Natural killer cell (primary cell): ENCODE data around the gene FLVCR2. TPM values are rescaled to one million over a fixed set of nuclear protein-coding genes. Genes with fewer than 3 reads are reported as not detected.
A peak's percentile ranks its signal among the peaks of the same experiment; 100 is the strongest.

ENCODE experiments used
- ATAC-seq, 3 donors: fragments of 150-1000 bp in 2 of 3; fragments of 200-7000 bp in 1 of 3; cut with Tn5 transposase; 1 replicate in 1 of 3; 2 replicates in 2 of 3; pipeline ENCODE4 v1.10.0; 2021; ENCODE audit warnings: mild to moderate bottlenecking in 2 of 3, moderate library complexity in 2 of 3
- DNase-seq, 2 donors: peaks; one replicate each; pipeline versions ENCODE4 v3.0.0 to v3.0.0-alpha.2; 2013 to 2021; ENCODE audit warnings: mixed read lengths in 1 of 2
- H3K27ac ChIP-seq: one replicate; pipeline ENCODE4 v1.5.1; 2013; ENCODE audit warnings: mild to moderate bottlenecking, low read length
- H3K27me3 ChIP-seq: one replicate; pipeline ENCODE4 v1.6.1; 2013; ENCODE audit warnings: low read length; ENCODE audit not compliant: control insufficient read depth, insufficient read depth
- H3K36me3 ChIP-seq: one replicate; pipeline ENCODE4 v1.6.1; 2013; ENCODE audit warnings: low read length; ENCODE audit not compliant: control insufficient read depth, insufficient read depth
- H3K4me1 ChIP-seq: one replicate; pipeline ENCODE4 v1.6.1; 2013; ENCODE audit warnings: low read length; ENCODE audit not compliant: control insufficient read depth, insufficient read depth
- H3K4me3 ChIP-seq: one replicate; pipeline ENCODE4 v1.5.1; 2013; ENCODE audit warnings: low read length
- H3K9me3 ChIP-seq: one replicate; pipeline ENCODE4 v1.6.1; 2013; ENCODE audit warnings: low read length; ENCODE audit not compliant: control insufficient read depth, insufficient read depth
- H3K27ac Mint-ChIP-seq, 2 donors: one replicate each; pipeline ENCODE4 v1.8.0; 2022; ENCODE audit warnings: mild to moderate bottlenecking in 2 of 2, mixed read lengths in 2 of 2, moderate library complexity in 1 of 2
- H3K27me3 Mint-ChIP-seq, 2 donors: one replicate each; pipeline ENCODE4 v1.8.0; 2022; ENCODE audit warnings: low read depth in 2 of 2, mixed read lengths in 2 of 2
- H3K36me3 Mint-ChIP-seq: one replicate; pipeline ENCODE4 v1.8.0; 2022; ENCODE audit warnings: mixed read lengths
- H3K4me1 Mint-ChIP-seq, 2 donors: one replicate each; pipeline ENCODE4 v1.8.0; 2022; ENCODE audit warnings: mixed read lengths in 2 of 2
- H3K4me3 Mint-ChIP-seq: one replicate; pipeline ENCODE4 v1.8.0; 2022; ENCODE audit warnings: mild to moderate bottlenecking, moderate library complexity, mixed read lengths
- H3K9me3 Mint-ChIP-seq, 2 donors: one replicate each; pipeline ENCODE4 v1.8.0; 2022; ENCODE audit warnings: mixed read lengths in 2 of 2
- CTCF ChIP-seq: fragments of 200-600 bp; IDR thresholded peaks from one replicate; pipeline ENCODE4 v1.8.0; 2022; ENCODE audit warnings: antibody characterized with exemption
- WGBS: methylation state at CpG from one replicate; pipeline ENCODE4 v1.1.7; 2013; ENCODE audit warnings: missing lambda C conversion rate; ENCODE audit not compliant: insufficient coverage; 5-methylcytosine and 5-hydroxymethylcytosine counted together
- intact Hi-C: fragments of 100-400 bp; cut with micrococcal nuclease; formaldehyde crosslinking; loops from one replicate; pipeline ENCODE4 v1.14.2; 2022
- total RNA-seq, 4 donors: library from RNA; stranded (reverse); fragments of 120-200 nt in 1 of 4; gene quantifications; one replicate each; pipeline versions ENCODE4 v1.2.3 to v1.2.4, GENCODE V29; 2013 to 2022

Gene FLVCR2
- total RNA-seq, 3 donors from 2014 or later (not counting 1 experiment from before 2014, with no cell fraction given): 1.4 to 4.8 (median 2.1) TPM

- Histone ChIP-seq H3K27ac (peak overlapping the region; percentile 90), H3K27me3 (no peaks in the 10 kb centered on the region), H3K4me1 (peaks cover 10% of the 10 kb centered on the region), H3K9me3 (no peaks in the 10 kb centered on the region), H3K4me3 (peak overlapping the region; percentile 91), H3K36me3 (peaks cover 3% of the 10 kb centered on the region)
- Mint-ChIP-seq H3K9me3 (no peaks in the 10 kb centered on the region), H3K4me3 (peak overlapping the region; percentile 91), H3K27me3 (no peaks in the 10 kb centered on the region), H3K4me1 (peaks cover 20 to 24% of the 10 kb centered on the region in 2 donors), H3K36me3 (no peaks in the 10 kb centered on the region), H3K27ac (peak overlapping the region; percentile 91 to 95)
- 1% methylated on average over 18 of the region's 18 CpGs for WGBS
- intact Hi-C loops: loop anchor here (2.0 to 5.0 kb wide), 2 partner anchors 323 to 949 kb away; partner anchors contain the start of genes AREL1, FCF1 and IFT43
- TF ChIP-seq CTCF: no peak
- DNase-seq (no peak), ATAC-seq (no peak)
Measured at GRCh38 chr14:75661499-75661814, 83.0 kb downstream of the FLVCR2 start.

GRCh38 chr14:75662966-75663365, 84.5 kb downstream of the FLVCR2 start:
- H3K9me3 ChIP-seq: no peaks in the 10 kb centered on the region
- Mint-ChIP-seq H3K4me1 (peaks cover 20 to 24% of the 10 kb centered on the region in 2 donors), H3K27ac (no peak overlapping the region), H3K9me3 (no peaks in the 10 kb centered on the region), H3K27me3 (no peaks in the 10 kb centered on the region), H3K4me3 (peak overlapping the region; percentile 55), H3K36me3 (no peaks in the 10 kb centered on the region)
- intact Hi-C loops: loop anchor here (5.0 kb wide), 1 partner anchor 951 kb away; the partner anchor contains the start of genes AREL1 and FCF1
- H3K27me3 ChIP-seq: no peaks in the 10 kb centered on the region
- H3K4me3 ChIP-seq: no peak overlapping the region
- no peak for ATAC-seq
- 98% methylated on average over 3 of the region's 3 CpGs for WGBS
- no peak for TF ChIP-seq CTCF
- H3K27ac ChIP-seq: no peak overlapping the region
- H3K36me3 ChIP-seq: no peaks in the 10 kb centered on the region
- H3K4me1 ChIP-seq: peaks cover 10% of the 10 kb centered on the region
- no peak for DNase-seq

- H3K36me3 Mint-ChIP-seq: no peaks in the 10 kb centered on the region
Measured at GRCh38 chr14:75667099-75667765, 88.8 kb downstream of the FLVCR2 start.

More at GRCh38 chr14:75667099-75667765, 88.8 kb downstream of the FLVCR2 start:
- Mint-ChIP-seq H3K4me1 (no peaks in the 10 kb centered on the region), H3K27me3 (no peaks in the 10 kb centered on the region), H3K9me3 (no peaks in the 10 kb centered on the region), H3K27ac (no peak overlapping the region), H3K4me3 (no peak overlapping the region)
- Histone ChIP-seq H3K9me3 (no peaks in the 10 kb centered on the region), H3K4me1 (no peaks in the 10 kb centered on the region), H3K36me3 (peaks cover 8% of the 10 kb centered on the region), H3K27ac (no peak overlapping the region), H3K4me3 (no peak overlapping the region), H3K27me3 (no peaks in the 10 kb centered on the region)
- no peak for DNase-seq
- no peak for ATAC-seq
- intact Hi-C loops: no loop called here
- TF ChIP-seq CTCF: no peak
- WGBS: 94% methylated on average over 2 of the region's 2 CpGs
